Activated CD4-positive, alpha-beta T cell treated with anti-CD3 and anti-CD28 coated beads, Interleukin-2, amount 50 U/mL, for 4 hours (primary cell): ENCODE measurements around the gene PRR15L.
"Not testable (repeated sequence)": the region's sequence is repeated elsewhere in the genome, so short reads cannot be mapped to it uniquely, and the experiment has no call there.

Experiments
- DNase-seq, 2 experiments: peaks; one replicate each; pipeline ENCODE4 v3.0.0-alpha.2; 2020

The PRR15L gene

GRCh38 chr17:47956791-47957590 is 692 bp downstream of the PRR15L start:
- DNase-seq, result no peak

GRCh38 chr17:47955497-47956461 is 1.9 kb downstream of the PRR15L start:
- DNase-seq, result no peak

- no peak for DNase-seq
Measured at GRCh38 chr17:47953909-47954308, 3.8 kb downstream of the PRR15L start.

GRCh38 chr17:47952171-47953021 is 5.3 kb downstream of the PRR15L start:
- DNase-seq, result no peak

- no peak for DNase-seq
Measured at GRCh38 chr17:47950448-47950847, 7.2 kb downstream of the PRR15L start.

GRCh38 chr17:47949946-47950345 is 7.7 kb downstream of the PRR15L start:
- DNase-seq, result no peak

- DNase-seq, result peak; percentile 67 to 73
Measured at GRCh38 chr17:47949197-47949759, 8.4 kb downstream of the PRR15L start.

- DNase-seq, result no peak
Measured at GRCh38 chr17:47948706-47949196, 8.9 kb downstream of the PRR15L start.

- DNase-seq, result peak; percentile 74
Measured at GRCh38 chr17:47946929-47947397, 10.7 kb downstream of the PRR15L start.

GRCh38 chr17:47946516-47946915 is 11.2 kb downstream of the PRR15L start:
- no peak for DNase-seq

- no peak for DNase-seq
Measured at GRCh38 chr17:47945529-47946508, 11.9 kb downstream of the PRR15L start.

- no peak for DNase-seq
Measured at GRCh38 chr17:47945080-47945479, 12.6 kb downstream of the PRR15L start.

GRCh38 chr17:47942568-47942967 is 15.1 kb downstream of the PRR15L start:
- no peak for DNase-seq

- no peak for DNase-seq
Measured at GRCh38 chr17:47942096-47942510, 15.6 kb downstream of the PRR15L start.

GRCh38 chr17:47941246-47942095 is 16.2 kb downstream of the PRR15L start, which contains the start of gene PNPO:
PNPO (plus strand) TSS chr17:47941571; CDS start chr17:47941676, 105 bp downstream.
- peak; percentile 92 to 94 for DNase-seq

- no peak for DNase-seq
Measured at GRCh38 chr17:47937941-47938340, 19.7 kb downstream of the PRR15L start.

- no peak for DNase-seq
Measured at GRCh38 chr17:47935961-47936360, 21.7 kb downstream of the PRR15L start.

- DNase-seq, result not testable (repeated sequence)
Measured at GRCh38 chr17:47935468-47935867, 22.2 kb downstream of the PRR15L start.

GRCh38 chr17:47934856-47935255 is 22.8 kb downstream of the PRR15L start:
- no peak for DNase-seq

GRCh38 chr17:47931848-47932247 is 25.8 kb downstream of the PRR15L start:
- no peak for DNase-seq
